IPS DF 4.7 (cell line): ENCODE results near the gene RNF8.
"Not testable (repeated sequence)": the region's sequence is repeated elsewhere in the genome, so short reads cannot be mapped to it uniquely, and the experiment has no call there.

Source experiments
- DNase-seq: peaks from one replicate; pipeline ENCODE4 v3.0.0-alpha.2; 2013; ENCODE audit warnings: low spot score; ENCODE audit errors: extremely low read depth

The RNF8 gene

GRCh38 chr6:37321516-37322415 is 32.0 kb upstream of the RNF8 start:
- no peak for DNase-seq

GRCh38 chr6:37323580-37323979 is 30.2 kb upstream of the RNF8 start:
- DNase-seq = no peak

- DNase-seq = no peak
These were observed 29.4 kb upstream of the RNF8 start for GRCh38 chr6:37324131-37325033.

- DNase-seq = not testable (repeated sequence)
These were observed 23.4 kb upstream of the RNF8 start for GRCh38 chr6:37330345-37330744.

- DNase-seq = no peak
These were observed 22.7 kb upstream of the RNF8 start for GRCh38 chr6:37331047-37331446.

GRCh38 chr6:37332894-37333293 is 20.9 kb upstream of the RNF8 start:
- DNase-seq = no peak

- DNase-seq = no peak
These were observed 19.7 kb upstream of the RNF8 start for GRCh38 chr6:37334047-37334446.

GRCh38 chr6:37338317-37338716 is 15.5 kb upstream of the RNF8 start:
- not testable (repeated sequence) for DNase-seq

- no peak for DNase-seq
These were observed 15.0 kb upstream of the RNF8 start for GRCh38 chr6:37338745-37339255.

- DNase-seq = no peak
These were observed 13.8 kb upstream of the RNF8 start for GRCh38 chr6:37339741-37340638.

GRCh38 chr6:37340639-37340943 is 13.2 kb upstream of the RNF8 start:
- DNase-seq = no peak

- no peak for DNase-seq
These were observed 10.5 kb upstream of the RNF8 start for GRCh38 chr6:37343248-37343647.

- DNase-seq = no peak
These were observed 9.5 kb upstream of the RNF8 start for GRCh38 chr6:37344308-37344707.

- DNase-seq = not testable (repeated sequence)
These were observed 8.0 kb upstream of the RNF8 start for GRCh38 chr6:37345804-37346203.

GRCh38 chr6:37347177-37347576 is 6.6 kb upstream of the RNF8 start:
- DNase-seq = no peak

- DNase-seq = no peak
These were observed 6.1 kb upstream of the RNF8 start for GRCh38 chr6:37347670-37348111.

GRCh38 chr6:37351027-37351426 is 2.8 kb upstream of the RNF8 start:
- no peak for DNase-seq

GRCh38 chr6:37352384-37352783 is 1.4 kb upstream of the RNF8 start:
- DNase-seq = no peak

GRCh38 chr6:37354526-37355384 is 972 bp downstream of the RNF8 start:
- no peak for DNase-seq

GRCh38 chr6:37357288-37357687 is 3.5 kb downstream of the RNF8 start:
- no peak for DNase-seq
